Pancreas (tissue), 10 donors: ENCODE results near the gene FHIP1B. TPM values are rescaled to one million over a fixed set of nuclear protein-coding genes. Genes with fewer than 3 reads are reported as not detected.

ENCODE experiments used
- ATAC-seq, 4 donors: fragments of 200-7000 bp; cut with Tn5 transposase; one replicate each; pipeline versions ENCODE4 v1.8.0 to v1.9.1; 2020; ENCODE audit warnings: mild to moderate bottlenecking in 4 of 4, moderate library complexity in 4 of 4
- DNase-seq, 6 donors: peaks; one replicate each; pipeline ENCODE4 v3.0.0-alpha.2; 2020
- FAIRE-seq: peaks from 2 replicates; lab custom pipeline; 2012; peaks lifted over from hg19 to GRCh38; lab: Jason Lieb, UNC
- H3K27ac ChIP-seq, 4 donors: fragments of 200-600 bp; sonication (generic); 1 replicate in 3 of 4; 2 replicates in 1 of 4; pipeline versions ENCODE4 v1.5.0 to v1.8.0; 2020
- H3K27me3 ChIP-seq, 4 donors: fragments of 200-600 bp; one replicate each; pipeline ENCODE4 v1.8.0; 2021
- H3K36me3 ChIP-seq, 3 donors: fragments of 200-600 bp; sonication (generic) in 1 of 3; one replicate each; pipeline versions ENCODE4 v1.5.0 to v1.8.0; 2020 to 2021
- H3K4me1 ChIP-seq, 3 donors: fragments of 200-600 bp; one replicate each; pipeline ENCODE4 v1.8.0; 2021
- H3K4me3 ChIP-seq, 4 donors: fragments of 200-600 bp; sonication (generic) in 2 of 4; one replicate each; pipeline versions ENCODE4 v1.5.0 to v1.8.0; 2020 to 2021
- H3K9me3 ChIP-seq, 4 donors: fragments of 200-600 bp; one replicate each; pipeline ENCODE4 v1.8.0; 2021
- WGBS, 2 donors: extraction: QIAGEN DNeasy Blood & Tissue Kit; methylation state at CpG; one replicate each; pipeline ENCODE4 v1.1.7; 2013; 5-methylcytosine and 5-hydroxymethylcytosine counted together
- intact Hi-C, 3 donors: fragments of 100-400 bp; cut with DNase I; formaldehyde crosslinking; loops; one replicate each; pipeline versions ENCODE4 v1.11.1 to v1.14.2; 2022
- polyA plus RNA-seq, 2 donors: library from polyadenylated mRNA; stranded (reverse); fragments of 200-250 nt; gene quantifications; one replicate each; pipeline ENCODE4 v1.2.3, GENCODE V29; 2013
- total RNA-seq, 6 donors: library from RNA; stranded (reverse); fragmentation: NEBNext Ultra II Directional in 4 of 6; extraction: Animal tissue kit (Norgen Biotek cat#: 25700) in 4 of 6; gene quantifications; one replicate each; pipeline versions ENCODE4 v1.2.1 to v1.2.4, GENCODE V29; 2021 to 2023
- TF ChIP-seq, protein P1 (sequence below), 4 donors: fragments of 200-600 bp; sonication (generic) in 3 of 4; IDR thresholded peaks; one replicate each; pipeline versions ENCODE4 v1.5.0 to v1.8.0; 2021; ENCODE audit warnings: antibody characterized with exemption in 4 of 4
- donor health status: healthy with polysubstance abuse.
- donor health status: DM: no; HTN: no; CAD: no; lungs with moderate emphysema.
- donor health status: DM: no; HTN: no; CAD: no.
- donor health status: control.
- donor health status: control.
- donor health status: Bipolar disorder and iron deficiency.
- donor health status: DM: yes; HTN: yes; CAD: no.
- donor health status: DM: no; HTN: no; CAD: no.
- donor health status: DM: no; HTN: no; CAD: no.
- donor health status: DM: yes; HTN: yes; CAD: no.

The FHIP1B gene
- total and polyA plus RNA-seq, 8 donors, result 13.0 to 82.9 (median 19.6) TPM

DNA sequence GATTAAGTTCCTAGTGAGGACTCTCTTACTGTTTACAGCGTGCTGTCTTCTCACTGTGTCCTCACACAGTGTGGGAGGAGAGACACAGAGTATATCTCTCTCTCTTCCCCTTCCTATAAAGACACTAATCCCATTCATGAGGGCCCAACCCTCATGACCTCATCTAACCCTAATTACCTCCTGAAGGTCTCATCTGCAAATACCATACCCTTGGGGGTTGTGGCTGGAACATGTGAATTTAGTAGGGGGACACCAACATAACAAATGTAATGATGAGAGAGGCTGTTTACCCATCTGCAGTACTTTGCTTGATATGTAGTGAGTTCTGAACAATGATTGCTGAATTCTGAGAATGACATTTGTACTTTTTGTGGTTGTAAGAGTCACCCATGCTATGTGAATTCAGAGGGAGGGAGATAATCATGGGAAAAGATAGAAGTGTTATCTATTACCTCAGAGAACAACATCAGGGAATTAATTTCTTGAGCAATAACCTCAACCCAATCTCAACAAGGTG, 40.3 kb downstream of the FHIP1B start:
- no peak for FAIRE-seq
- intact Hi-C loops, result no loop called here
- ATAC-seq, result no peak
- WGBS, 2 donors, result 86 to 91% methylated on average over 1 of the region's 1 CpG
- no peak for DNase-seq
- H3K4me1 ChIP-seq, result no peaks in the 10 kb centered on the region
- H3K27me3 ChIP-seq, result no peaks in the 10 kb centered on the region
- no peak overlapping the region for H3K27ac ChIP-seq
- H3K9me3 ChIP-seq, result no peaks in the 10 kb centered on the region
- H3K4me3 ChIP-seq, result no peak overlapping the region
- no peaks in the 10 kb centered on the region for H3K36me3 ChIP-seq
- TF ChIP-seq, protein P1, sequence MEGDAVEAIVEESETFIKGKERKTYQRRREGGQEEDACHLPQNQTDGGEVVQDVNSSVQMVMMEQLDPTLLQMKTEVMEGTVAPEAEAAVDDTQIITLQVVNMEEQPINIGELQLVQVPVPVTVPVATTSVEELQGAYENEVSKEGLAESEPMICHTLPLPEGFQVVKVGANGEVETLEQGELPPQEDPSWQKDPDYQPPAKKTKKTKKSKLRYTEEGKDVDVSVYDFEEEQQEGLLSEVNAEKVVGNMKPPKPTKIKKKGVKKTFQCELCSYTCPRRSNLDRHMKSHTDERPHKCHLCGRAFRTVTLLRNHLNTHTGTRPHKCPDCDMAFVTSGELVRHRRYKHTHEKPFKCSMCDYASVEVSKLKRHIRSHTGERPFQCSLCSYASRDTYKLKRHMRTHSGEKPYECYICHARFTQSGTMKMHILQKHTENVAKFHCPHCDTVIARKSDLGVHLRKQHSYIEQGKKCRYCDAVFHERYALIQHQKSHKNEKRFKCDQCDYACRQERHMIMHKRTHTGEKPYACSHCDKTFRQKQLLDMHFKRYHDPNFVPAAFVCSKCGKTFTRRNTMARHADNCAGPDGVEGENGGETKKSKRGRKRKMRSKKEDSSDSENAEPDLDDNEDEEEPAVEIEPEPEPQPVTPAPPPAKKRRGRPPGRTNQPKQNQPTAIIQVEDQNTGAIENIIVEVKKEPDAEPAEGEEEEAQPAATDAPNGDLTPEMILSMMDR (IDR thresholded peaks at IDR 0.05), result no peak

DNA sequence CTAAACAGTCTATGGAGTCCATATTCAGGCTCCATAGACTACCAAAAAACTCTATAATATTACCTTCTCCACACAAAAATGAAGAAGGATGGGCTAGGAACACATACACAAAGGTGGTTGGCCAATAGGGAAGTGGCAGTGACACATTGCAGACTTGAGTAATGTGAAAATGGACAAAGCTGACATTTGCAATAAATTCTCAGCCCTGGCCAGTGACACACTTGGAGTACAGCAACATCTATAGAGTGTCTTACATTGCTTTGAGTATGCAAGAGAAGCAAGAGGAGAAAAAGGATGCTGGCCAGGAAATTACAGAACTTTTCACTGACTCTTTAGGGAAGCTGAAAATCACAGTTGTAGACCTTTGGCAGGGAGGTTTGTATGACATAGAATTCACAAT, 42.7 kb downstream of the FHIP1B start:
- Histone ChIP-seq H3K27me3 (no peaks in the 10 kb centered on the region), H3K4me3 (no peak overlapping the region), H3K27ac (no peak overlapping the region), H3K36me3 (no peaks in the 10 kb centered on the region), H3K4me1 (no peaks in the 10 kb centered on the region), H3K9me3 (no peaks in the 10 kb centered on the region)
- TF ChIP-seq, protein P1 (IDR thresholded peaks at IDR 0.05), result no peak
- intact Hi-C loops, result no loop called here
- ATAC-seq, result no peak
- no peak for DNase-seq
- no peak for FAIRE-seq

DNA sequence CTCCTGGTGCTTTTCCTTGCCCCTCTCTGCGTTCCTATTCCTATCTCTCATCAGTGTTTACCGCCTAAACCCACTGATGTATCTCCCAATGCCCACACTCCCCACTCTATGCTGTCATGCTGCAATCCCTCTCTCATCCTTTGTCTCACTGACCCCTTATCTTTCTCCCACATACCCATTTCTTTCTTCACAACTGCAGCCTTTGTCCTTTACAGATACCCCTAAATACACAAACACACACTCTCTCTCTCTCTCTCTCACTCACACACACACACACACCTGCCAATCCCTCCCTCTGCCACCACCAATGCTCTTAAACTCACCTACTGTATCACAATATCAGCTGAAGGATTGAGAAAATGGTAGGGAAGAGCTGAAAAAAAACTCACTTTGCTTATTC, 59.0 kb downstream of the FHIP1B start:
- TF ChIP-seq, protein P1 (IDR thresholded peaks at IDR 0.05), result no peak

DNA sequence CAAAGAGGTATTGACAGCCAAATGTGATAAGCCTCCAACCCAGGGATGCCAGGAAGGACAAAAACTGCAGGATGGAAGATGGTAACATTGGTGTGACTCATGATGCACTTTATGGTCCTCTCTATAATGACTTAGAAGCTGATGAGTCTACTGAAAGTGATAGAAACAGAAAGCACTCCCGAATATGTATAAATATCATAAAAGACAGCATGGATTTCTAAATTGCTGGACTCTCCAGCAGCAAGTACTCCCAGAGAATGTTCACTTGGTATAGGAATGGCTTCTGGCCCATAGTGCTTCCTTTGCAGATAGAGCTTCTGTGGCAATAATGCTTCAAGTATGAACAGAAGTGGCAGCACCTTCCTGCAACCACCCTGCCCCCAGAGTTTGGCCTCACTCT, 64.2 kb downstream of the FHIP1B start, which contains the start of gene OR52B2:
OR52B2 (minus strand) TSS at position 101 of the 400 bp plus-strand sequence; CDS start at position 101, 0 bp downstream.
- WGBS, 2 donors, result 40 to 43% methylated on average over 1 of the region's 1 CpG
- no peak for DNase-seq
- Histone ChIP-seq H3K4me3 (no peak within 1 kb of the TSS), H3K36me3 (no peaks in the 10 kb centered on the region), H3K27me3 (no peaks in the 10 kb centered on the region), H3K4me1 (no peaks in the 10 kb centered on the region), H3K9me3 (no peaks in the 10 kb centered on the region), H3K27ac (no peak within 1 kb of the TSS)
- ATAC-seq, result no peak
- TF ChIP-seq, protein P1 (IDR thresholded peaks at IDR 0.05), result no peak
- intact Hi-C loops, result no loop called here
- FAIRE-seq, result no peak

More for the DNA sequence above, 59.0 kb downstream of the FHIP1B start:
- ATAC-seq (no peak), DNase-seq (no peak), FAIRE-seq (no peak)
- 44 to 56% methylated on average over 2 of the region's 2 CpGs for WGBS, 2 donors
- Histone ChIP-seq H3K36me3 (no peaks in the 10 kb centered on the region), H3K27me3 (no peaks in the 10 kb centered on the region), H3K4me1 (no peaks in the 10 kb centered on the region), H3K4me3 (no peak overlapping the region), H3K27ac (no peak overlapping the region), H3K9me3 (no peaks in the 10 kb centered on the region)
- intact Hi-C loops, result no loop called here

Other genes with a start within 250 kb of the FHIP1B start
- gene OR52L1, start 247.7 kb downstream of the FHIP1B start, total RNA-seq, result not detected
- gene OR52L1, start 247.7 kb downstream of the FHIP1B start, polyA plus RNA-seq, result not detected
- under 1 TPM in 1 of 6 donors, not detected in 5; 0.06 TPM for gene OR56A4, start 227.7 kb downstream of the FHIP1B start, total RNA-seq
- not detected for gene OR56A4, start 227.7 kb downstream of the FHIP1B start, polyA plus RNA-seq
- not detected for gene OR56A1, start 203.9 kb downstream of the FHIP1B start, total RNA-seq
- gene OR56A1, start 203.9 kb downstream of the FHIP1B start, polyA plus RNA-seq, result not detected
- gene OR56B4, start 127.0 kb downstream of the FHIP1B start, total RNA-seq, result not detected
- gene OR56B4, start 127.0 kb downstream of the FHIP1B start, polyA plus RNA-seq, result not detected
- not detected for gene OR52B2, start 64.3 kb downstream of the FHIP1B start, total RNA-seq
- gene OR52B2, start 64.3 kb downstream of the FHIP1B start, polyA plus RNA-seq, result not detected
- not detected for gene OR52W1, start 35.4 kb downstream of the FHIP1B start, total RNA-seq
- not detected for gene OR52W1, start 35.4 kb downstream of the FHIP1B start, polyA plus RNA-seq
- gene C11orf42, start 29.1 kb downstream of the FHIP1B start, total RNA-seq, result not detected
- gene C11orf42, start 29.1 kb downstream of the FHIP1B start, polyA plus RNA-seq, result not detected
- under 1 TPM; 0.12 to 0.28 (median 0.22) TPM for gene CNGA4, start 4.5 kb upstream of the FHIP1B start, total RNA-seq
- gene CNGA4, start 4.5 kb upstream of the FHIP1B start, polyA plus RNA-seq, result under 1 TPM; 0.14 to 0.46 TPM
- 10 to 100 TPM in 2 of 6 donors, 1 to 10 TPM in 4; 1.3 to 19.7 (median 3.1) TPM for gene CCKBR, start 25.2 kb upstream of the FHIP1B start, total RNA-seq
- gene CCKBR, start 25.2 kb upstream of the FHIP1B start, polyA plus RNA-seq, result 1 to 10 TPM; 2.5 to 7.7 TPM
- 10 to 100 TPM in 5 of 6 donors, 1 to 10 TPM in 1; 9.7 to 16.7 (median 14.7) TPM for gene CAVIN3, start 85.9 kb upstream of the FHIP1B start, total RNA-seq
- 10 to 100 TPM; 20.8 to 28.7 TPM for gene CAVIN3, start 85.9 kb upstream of the FHIP1B start, polyA plus RNA-seq
- gene SMPD1, start 155.8 kb upstream of the FHIP1B start, total RNA-seq, result 10 to 100 TPM; 19.4 to 32.3 (median 28.4) TPM
- gene SMPD1, start 155.8 kb upstream of the FHIP1B start, polyA plus RNA-seq, result 10 to 100 TPM; 30.6 to 62.0 TPM
- 10 to 100 TPM; 11.4 to 23.0 (median 13.9) TPM for gene APBB1, start 184.5 kb upstream of the FHIP1B start, total RNA-seq
- gene APBB1, start 184.5 kb upstream of the FHIP1B start, polyA plus RNA-seq, result 10 to 100 TPM; 22.7 to 69.3 TPM
- gene HPX, start 206.4 kb upstream of the FHIP1B start, total RNA-seq, result 1 to 10 TPM in 5 of 6 donors, under 1 TPM in 1; 0.91 to 4.1 (median 1.8) TPM
- gene HPX, start 206.4 kb upstream of the FHIP1B start, polyA plus RNA-seq, result 1 to 10 TPM; 4.2 to 5.2 TPM
- gene TRIM3, start 239.3 kb upstream of the FHIP1B start, total RNA-seq, result 10 to 100 TPM in 1 of 6 donors, 1 to 10 TPM in 5; 5.2 to 13.7 (median 6.8) TPM
- 10 to 100 TPM; 16.5 to 30.8 TPM for gene TRIM3, start 239.3 kb upstream of the FHIP1B start, polyA plus RNA-seq
- gene ARFIP2, start 246.7 kb upstream of the FHIP1B start, total RNA-seq, result 10 to 100 TPM; 30.5 to 44.9 (median 35.0) TPM
- 10 to 100 TPM; 53.7 to 92.0 TPM for gene ARFIP2, start 246.7 kb upstream of the FHIP1B start, polyA plus RNA-seq
- 10 to 100 TPM; 11.8 to 20.9 (median 16.1) TPM for gene TIMM10B, start 246.9 kb upstream of the FHIP1B start, total RNA-seq
- 10 to 100 TPM in 1 of 2 donors, 1 to 10 TPM in 1; 8.2 to 19.4 TPM for gene TIMM10B, start 246.9 kb upstream of the FHIP1B start, polyA plus RNA-seq